Activated CD4-positive, alpha-beta T cell treated with anti-CD3 and anti-CD28 coated beads, Interleukin-10, Interleukin-2, amounts not matched to agents 100 ng/mL and 50 ng/mL, durations not matched to agents 16 hours and 8 hours (primary cell): Measurements from ENCODE around the gene ARAP3.
"Not testable (repeated sequence)": the region's sequence is repeated elsewhere in the genome, so short reads cannot be mapped to it uniquely, and the experiment has no call there.

Source experiments
- DNase-seq: peaks from one replicate; pipeline ENCODE4 v3.0.0-alpha.2; 2020

Gene ARAP3

DNA sequence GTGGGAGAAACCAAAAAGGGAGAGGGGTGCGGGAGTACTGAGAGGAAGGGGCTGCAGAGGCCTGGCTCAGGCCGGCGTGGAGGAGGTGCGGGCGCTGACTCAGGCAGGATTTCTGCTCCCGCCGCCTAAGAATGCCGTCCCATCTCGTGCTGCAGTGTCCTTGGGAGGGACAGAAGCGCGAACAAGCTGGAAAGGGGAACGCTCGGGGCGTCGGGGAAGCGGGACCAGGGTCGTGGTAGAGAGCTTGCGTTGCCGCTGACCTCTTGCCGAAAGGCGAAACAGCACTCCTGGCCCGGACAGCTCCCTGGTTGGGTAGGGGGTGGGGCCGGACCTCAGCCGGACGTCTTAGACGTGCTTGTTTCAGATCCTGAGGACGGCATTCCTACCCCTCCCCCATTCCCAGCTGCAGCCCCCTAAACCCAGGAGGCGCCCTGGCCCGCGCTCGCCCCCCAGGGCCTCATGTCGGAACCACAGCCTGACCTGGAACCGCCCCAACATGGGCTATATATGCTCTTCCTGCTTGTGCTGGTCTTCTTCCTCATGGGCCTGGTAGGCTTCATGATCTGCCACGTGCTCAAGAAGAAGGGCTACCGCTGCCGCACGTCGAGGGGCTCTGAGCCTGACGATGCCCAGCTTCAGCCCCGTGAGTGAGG, 44.1 kb downstream of the ARAP3 start:
- DNase-seq, result peak; percentile 78

DNA sequence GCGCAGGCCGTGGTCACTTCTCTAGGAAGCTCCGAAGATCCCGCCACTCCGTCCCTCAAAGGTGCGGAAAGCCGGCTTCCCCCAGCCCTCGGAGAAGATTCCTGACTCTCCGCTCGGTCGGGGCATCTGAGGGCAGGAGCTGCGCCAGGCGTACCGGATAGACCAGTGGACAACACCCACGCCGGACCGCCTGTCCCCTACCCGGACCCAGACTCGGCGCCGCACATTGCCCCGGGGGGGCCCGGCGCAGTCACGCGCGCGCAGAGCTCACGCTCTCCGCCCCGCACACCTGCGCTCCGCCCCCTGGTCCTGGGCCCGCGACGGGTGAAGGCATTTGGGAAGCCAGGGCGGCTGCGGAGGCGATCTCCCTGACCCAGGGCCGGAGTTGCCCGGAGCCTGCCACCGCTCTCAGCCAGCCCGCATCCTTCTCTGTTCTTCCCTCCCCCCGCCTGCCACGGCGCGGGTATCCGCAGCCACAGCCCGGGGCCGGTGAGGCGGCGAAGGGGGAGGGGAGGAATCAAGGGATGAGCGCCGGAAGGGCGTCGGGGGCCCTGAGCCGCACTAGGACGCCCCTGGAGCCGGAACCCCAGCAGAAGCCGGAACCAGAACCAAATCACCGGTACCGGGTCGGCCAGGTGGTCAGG, 44.8 kb downstream of the ARAP3 start:
- DNase-seq, result peak; percentile 64

DNA sequence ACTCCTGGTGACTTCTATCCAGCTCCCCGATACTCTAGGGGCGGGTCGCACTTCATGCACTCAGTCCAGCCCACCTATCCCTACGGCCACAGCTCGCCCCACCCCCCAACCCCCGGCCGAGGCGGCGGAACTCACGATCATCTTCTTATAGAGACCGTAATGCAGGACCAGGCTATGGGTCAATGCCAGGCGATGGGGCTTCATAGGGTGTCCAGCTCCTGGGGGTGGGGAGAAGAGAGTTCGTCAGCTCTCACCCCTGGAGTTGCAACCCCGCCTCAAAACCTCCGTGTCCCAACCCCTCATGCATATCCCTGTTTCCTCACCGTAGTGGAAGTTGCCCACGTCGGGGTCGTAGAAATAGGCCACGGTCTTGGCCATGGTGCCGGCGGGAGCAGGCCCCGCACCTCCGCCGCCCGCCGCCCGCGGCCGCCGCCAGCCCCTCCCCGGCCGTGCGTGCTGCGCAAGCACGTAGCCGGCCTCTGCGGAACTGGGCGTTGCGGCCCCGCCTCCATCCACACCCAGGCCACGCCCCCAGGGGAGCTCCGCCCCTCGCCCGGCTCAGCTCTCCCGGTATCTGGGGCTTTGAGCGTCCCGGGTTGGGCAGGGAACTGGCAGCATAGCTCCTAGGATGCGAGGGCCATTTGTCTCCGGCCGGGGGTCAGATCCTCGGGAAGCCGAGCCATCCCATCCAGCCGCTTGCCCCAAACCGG, 45.5 kb downstream of the ARAP3 start, which contains the start of the genes HDAC3 and RELL2:
HDAC3 (minus strand) TSS at position 437 of the 710 bp plus-strand sequence; CDS start at position 378, 59 bp downstream.
RELL2 (plus strand) TSS at position 585 of the 710 bp plus-strand sequence. CDS start 1,229 bp downstream, outside the sequence.
- DNase-seq, result peak; percentile 96

DNA sequence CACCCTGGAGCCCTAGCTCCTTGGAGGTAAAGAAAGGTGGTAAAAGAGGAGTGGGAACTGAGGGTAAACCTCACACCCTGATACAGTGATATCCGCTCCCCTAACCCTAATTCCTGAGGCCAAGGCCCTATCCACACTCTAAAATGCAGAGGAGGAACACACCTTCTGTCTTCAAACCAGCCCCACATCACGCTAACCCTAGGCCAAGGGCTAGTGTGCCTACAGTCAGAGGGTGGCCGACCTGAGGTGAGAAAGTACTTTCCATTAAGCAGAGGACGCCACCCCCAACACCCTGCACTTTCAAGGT, 46.0 kb downstream of the ARAP3 start:
- DNase-seq, result no peak

DNA sequence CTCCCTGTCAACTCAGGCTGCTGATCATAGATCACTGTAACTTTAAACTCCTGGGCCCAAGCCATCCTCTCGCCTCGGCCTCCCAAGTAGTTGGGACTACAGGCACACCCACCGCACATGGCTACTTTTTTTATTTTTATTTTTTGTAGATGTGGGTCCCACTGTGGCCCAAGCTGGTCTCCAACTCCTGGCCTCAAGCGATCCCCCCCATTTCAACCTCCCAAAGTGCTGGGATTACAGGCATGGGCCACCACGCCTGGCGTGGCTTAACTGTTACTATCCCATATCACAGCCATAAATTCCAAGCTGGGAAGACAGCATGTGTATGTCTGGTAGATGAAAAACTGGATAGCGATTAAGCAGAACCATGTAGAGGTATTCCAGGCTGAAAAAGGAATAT, 46.4 kb downstream of the ARAP3 start:
- DNase-seq, result no peak

DNA sequence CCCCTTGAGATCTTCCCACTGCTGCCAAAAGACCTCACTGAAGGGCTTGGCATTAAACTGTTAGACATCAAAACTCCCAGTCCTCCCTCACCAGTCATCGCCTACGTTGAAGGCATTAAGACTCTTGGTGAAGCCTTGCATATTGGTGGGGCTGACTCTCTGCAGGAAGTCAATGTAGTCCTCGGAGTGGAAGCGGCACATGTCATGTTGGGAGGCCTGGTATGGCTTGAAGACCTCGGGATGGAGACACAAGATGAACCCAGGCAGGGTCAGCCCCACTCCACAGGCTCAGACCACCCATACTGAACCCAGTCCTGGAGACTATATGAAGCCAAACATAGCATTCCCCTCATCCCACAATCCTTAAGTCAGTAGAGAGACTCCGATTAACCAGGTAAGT, 47.3 kb downstream of the ARAP3 start:
- no peak for DNase-seq

DNA sequence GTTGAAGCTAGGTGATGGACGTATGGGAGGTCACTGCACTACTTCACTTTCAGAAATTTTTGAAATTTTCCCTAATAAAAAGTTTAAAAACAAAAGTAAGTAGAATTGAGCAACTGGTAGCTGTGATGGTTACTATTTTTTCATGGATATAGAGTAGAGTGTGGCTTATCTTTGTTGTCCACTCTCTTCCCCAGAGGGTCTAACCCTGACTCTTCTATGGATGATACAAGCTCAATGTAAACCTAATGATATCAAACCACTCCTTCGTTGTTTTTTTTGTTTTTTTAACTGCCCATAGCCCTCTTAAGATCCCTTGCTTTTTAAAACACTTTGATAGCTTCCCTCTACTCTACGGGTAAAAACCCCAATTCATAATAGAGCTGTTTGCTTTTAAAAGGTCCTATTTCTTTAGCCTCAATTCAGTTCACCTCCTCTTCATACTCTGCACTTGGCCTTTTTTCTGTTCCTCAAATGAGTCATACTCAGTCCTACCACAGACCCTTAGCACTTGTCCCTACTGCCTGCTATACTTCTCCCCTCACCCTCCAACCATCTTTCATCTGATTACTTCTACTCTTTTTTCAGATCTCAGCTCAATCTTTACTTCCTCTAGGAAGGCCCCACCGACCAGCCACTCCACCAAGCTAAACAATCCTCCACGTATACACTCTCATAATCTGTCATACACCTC, 48.0 kb downstream of the ARAP3 start:
- DNase-seq, result peak; percentile 48

- DNase-seq, result no peak
Observed at GRCh38 chr5:141632650-141633049, 49.4 kb downstream of the ARAP3 start.

DNA sequence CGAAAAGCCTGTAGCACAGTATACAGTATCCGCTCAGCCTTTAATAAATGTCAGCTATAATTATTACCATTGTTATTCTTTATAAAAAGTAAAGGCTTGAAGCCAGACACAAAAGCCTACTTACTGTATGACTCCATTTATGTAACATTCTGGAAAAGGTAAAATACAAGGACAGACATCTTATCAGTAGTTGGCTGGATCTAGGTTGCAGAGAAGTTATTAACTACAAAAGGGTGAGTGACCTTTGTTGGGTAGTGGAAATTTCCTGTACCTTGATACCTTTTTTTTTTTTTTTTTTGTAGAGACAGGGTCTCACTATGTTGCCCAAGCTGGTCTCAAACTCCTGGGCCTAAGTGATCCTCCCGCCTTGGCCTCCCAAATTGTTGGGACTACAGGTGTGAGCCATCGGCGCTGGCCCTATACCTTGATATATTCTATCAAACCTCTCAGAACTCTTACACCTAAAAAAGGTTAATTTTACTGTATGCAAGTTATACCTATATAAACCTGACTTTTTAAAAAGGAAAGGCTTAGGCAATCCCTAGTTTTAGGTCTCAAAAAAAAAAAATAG, 51.4 kb downstream of the ARAP3 start:
- no peak for DNase-seq

DNA sequence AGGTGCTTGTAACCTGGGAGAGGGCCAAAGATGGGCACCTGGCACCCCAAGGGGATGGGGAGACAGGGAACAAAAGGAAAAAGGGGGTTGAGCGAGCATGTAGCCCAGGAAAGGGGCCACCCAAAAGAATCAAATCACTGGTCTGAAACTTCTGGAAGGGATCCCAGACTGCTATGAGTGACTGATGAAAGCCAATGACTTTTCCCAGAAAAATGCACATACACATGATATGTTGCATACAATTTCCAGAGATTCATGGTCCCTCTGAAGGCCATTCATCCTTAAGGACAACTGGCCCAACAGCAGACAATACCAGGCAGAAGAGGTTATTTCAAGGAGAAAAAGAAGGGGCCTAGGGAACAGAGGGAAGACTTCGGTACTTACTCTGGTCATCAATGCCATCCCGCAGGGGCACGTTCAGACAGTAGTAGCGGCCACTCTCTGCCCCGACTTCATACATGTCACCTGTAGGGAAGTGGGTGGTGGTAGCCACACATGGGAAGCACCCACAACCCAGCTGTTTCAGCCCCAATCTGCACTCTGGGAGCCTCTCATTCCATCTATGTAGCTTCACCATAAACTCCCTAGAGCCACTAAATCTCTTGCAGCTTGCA, 53.7 kb downstream of the ARAP3 start:
- DNase-seq, result no peak

DNA sequence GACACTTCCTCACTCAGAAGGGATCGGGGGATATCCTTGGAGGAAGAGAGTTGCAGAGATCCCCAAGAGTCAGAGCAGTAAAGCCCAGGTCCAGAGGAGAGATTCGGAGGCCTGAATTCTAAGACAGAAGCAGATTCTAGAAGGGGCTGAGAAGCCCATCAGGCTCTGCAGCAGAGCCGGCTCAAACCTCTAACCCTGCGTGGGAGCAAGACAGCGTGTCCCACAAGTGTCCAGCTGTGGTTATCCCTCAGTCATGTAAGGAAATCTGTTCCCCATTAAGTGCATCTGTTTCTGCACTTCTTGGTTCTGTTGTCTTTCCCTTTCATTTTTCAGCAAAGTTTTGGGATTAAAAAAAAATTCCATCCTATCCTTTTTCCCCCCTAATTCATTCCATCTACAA, 58.4 kb downstream of the ARAP3 start:
- DNase-seq, result no peak

DNA sequence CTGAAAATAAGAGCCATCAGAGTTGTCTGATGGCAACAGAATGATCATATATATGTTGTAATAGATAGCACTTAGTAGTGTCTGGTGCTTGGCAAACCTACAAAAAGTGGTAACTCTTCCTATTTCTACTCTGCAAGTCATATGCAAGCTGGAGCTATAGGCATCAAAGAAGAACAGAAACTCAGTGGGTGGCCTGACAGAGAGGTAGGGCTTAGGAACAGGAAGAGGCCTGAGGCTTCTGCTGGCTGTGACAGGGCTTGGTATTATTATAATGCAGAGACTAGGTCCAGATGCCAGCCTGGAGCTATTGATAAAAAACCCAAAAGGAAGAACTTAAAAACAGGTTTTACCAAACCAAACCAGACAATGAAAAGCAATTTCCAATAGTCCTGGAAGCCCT, 58.8 kb downstream of the ARAP3 start:
- peak; percentile 61 for DNase-seq

GRCh38 chr5:141618804-141619554, 63.1 kb downstream of the ARAP3 start, which contains the start of gene DIAPH1:
TSS of gene DIAPH1 (minus strand) at chr5:141619000. CDS start at chr5:141618914, 86 bp downstream.
- peak; percentile 98 for DNase-seq

DNA sequence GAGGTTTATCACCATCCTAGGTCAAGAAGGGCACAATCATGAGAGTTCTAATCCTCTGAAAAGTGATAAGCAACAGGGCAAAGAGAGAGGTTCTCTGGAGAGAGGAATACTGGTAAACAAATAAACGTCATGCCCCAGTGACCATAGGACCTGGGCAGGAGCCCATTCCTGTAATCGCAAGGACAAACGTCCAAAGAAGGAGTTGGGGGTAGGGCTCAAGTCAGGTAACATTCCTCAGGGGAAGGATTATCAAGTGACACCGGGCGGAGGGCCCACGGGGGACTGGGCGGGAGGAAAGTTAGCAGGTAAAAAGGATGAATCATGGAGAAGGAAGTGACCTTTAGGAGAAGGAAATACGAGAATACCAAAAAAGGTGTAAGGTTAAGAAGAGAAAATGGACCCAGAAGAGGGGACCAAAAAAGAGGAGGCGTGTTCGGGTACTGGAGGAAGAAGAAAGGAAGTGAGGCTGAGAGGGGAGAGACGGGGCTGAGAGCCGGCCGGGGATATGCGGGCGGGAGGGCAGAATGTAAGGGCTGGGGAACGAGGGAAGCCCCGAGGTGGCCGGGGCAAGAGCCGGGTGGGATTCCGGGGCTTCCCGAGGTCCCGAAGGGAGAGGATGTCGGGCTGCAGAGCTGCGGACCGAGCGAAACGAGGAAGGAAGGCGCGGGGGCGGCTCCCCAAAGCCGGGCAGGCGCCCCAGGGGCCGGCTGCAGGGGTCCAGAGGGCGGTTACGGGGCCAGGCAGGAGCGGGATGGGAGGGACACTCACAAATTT, 63.8 kb downstream of the ARAP3 start:
- DNase-seq, result peak; percentile 70

DNA sequence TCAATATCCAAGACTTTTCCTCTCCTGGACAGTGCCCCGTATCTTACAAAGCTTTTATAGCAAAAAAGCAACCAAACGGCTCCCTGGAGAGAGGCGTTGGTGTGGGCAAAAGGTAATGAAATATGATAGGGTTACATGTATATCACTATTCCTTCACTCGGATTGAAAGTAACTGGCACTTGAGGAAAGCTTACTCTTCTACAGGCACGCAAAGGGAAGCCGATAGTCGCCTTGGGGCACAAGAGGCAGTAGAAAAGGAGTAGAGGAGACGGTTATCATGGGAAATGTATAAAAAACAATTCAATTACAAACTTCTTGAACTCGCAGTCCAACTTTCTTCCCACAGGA, 64.4 kb downstream of the ARAP3 start:
- no peak for DNase-seq

DNA sequence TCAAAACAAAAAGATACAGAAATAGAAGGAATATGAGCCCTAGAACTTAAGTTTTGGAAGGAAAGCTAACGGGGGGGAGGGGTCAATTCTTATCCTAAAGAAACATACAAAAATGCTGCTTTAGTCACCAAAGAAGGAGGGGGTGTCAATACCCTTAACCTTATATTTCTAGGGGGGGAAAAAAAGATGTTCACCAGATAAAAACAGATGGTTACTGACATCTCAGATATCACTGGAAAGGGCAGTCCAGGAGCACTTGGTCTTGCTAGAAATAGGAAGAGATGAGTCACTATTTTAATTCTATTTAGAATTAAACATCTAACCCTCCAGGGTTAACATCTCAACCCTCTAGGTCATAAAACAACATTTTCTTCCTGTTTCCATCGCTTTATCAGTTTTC, 64.9 kb downstream of the ARAP3 start:
- no peak for DNase-seq

GRCh38 chr5:141615991-141616720, 65.9 kb downstream of the ARAP3 start:
- no peak for DNase-seq

DNA sequence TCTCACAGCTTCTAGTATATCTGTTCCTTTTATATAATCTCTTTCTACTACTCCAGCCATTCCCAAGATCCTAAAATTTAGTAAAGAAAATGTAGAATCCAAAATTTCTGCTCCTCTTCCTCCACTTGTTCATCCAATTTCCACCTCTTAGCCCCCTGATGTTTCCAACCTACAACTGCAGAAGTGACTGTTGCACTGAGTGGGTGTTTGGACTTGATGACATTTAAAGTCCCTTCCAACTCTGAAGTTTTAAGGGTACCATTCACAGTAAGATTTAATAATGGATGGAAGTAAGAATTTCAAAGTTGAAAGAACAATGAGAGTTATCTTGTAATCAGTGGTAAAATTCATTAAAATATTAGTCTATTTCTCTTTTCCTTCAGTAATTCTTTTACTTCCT, 68.7 kb downstream of the ARAP3 start:
- no peak for DNase-seq

DNA sequence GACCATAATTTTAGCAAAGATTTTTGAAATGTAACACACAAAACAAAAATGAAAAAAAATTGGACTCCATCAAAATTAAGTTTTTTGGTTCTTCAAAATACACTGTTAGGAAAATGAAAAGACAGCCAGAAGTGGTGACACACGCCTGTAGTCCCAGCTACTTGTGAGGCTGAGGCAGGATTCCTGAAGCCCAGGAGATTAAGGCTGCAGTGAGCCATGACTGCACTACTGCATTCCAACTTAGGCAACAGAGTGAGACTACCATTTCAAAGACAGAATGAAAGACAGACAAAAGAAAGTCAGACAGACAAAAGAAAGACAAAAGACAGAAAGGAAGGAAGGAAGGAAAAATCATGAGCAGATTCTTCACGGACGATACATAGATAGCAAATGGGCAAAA, 70.7 kb downstream of the ARAP3 start:
- DNase-seq, result no peak

DNA sequence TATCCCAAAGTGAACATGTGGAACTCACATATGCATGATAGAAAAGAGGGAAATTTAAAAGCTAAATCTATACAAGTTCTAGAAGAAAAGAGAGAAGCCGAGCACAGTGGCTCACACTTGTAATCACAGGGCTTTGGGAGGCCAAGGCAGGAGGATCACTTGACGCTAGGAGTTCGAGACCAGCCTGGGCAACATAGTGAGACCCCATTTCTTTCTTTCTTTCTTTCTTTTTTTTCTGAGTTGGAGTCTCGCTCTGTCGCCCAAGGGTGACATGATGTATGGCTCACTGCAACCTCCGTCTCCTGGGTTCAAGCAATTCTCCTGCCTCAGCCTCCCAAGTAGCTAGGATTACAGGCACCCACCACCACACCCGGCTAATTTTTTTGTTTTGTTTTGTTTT, 72.1 kb downstream of the ARAP3 start:
- not testable (repeated sequence) for DNase-seq
